Neural crest cell (in vitro differentiated cells): Measurements from ENCODE around the gene IFT122. TPM values are rescaled to one million over a fixed set of nuclear protein-coding genes. Genes with fewer than 3 reads are reported as not detected.

ENCODE experiments used
- DNase-seq: peaks from one replicate; pipeline ENCODE4 v3.0.0; 2021; ENCODE audit warnings: low read depth, mixed read lengths, low spot score
- H3K27ac Mint-ChIP-seq: one replicate; pipeline ENCODE4 v1.8.0; 2021; ENCODE audit warnings: mild to moderate bottlenecking, mixed read lengths; ENCODE audit not compliant: unreplicated experiment
- H3K27me3 Mint-ChIP-seq: 2 replicates; pipeline ENCODE4 v1.8.0; 2021; ENCODE audit warnings: low read depth, mild to moderate bottlenecking, mixed read lengths
- H3K36me3 Mint-ChIP-seq: 2 replicates; pipeline ENCODE4 v1.8.0; 2021; ENCODE audit warnings: low read depth, mild to moderate bottlenecking, mixed read lengths
- H3K4me1 Mint-ChIP-seq: 2 replicates; pipeline ENCODE4 v1.8.0; 2021; ENCODE audit warnings: mixed read lengths
- H3K4me3 Mint-ChIP-seq: one replicate; pipeline ENCODE4 v1.8.0; 2021; ENCODE audit warnings: mild to moderate bottlenecking, mixed read lengths
- H3K9me3 Mint-ChIP-seq: 2 replicates; pipeline ENCODE4 v1.8.0; 2021; ENCODE audit warnings: mixed read lengths
- CTCF ChIP-seq: fragments of 200-600 bp; sonication (generic); conservative IDR thresholded peaks from 2 replicates; pipeline ENCODE4 v1.5.0; 2021; ENCODE audit warnings: antibody characterized with exemption, mild to moderate bottlenecking
- total RNA-seq: library from RNA; stranded (reverse); gene quantifications from 2 replicates; pipeline ENCODE4 v1.2.1, GENCODE V29; 2021

The IFT122 gene
- total RNA-seq, 1 donor from 2014 or later = 44.9 TPM

GRCh38 chr3:129429080-129429451 is 11.0 kb upstream of the IFT122 start:
- TF ChIP-seq CTCF = no peak
- peaks cover 43% of the 10 kb centered on the region for H3K4me1 Mint-ChIP-seq
- DNase-seq = no peak
- H3K4me3 Mint-ChIP-seq = peak overlapping the region; percentile 91
- peaks cover 6% of the 10 kb centered on the region for H3K27me3 Mint-ChIP-seq
- no peaks in the 10 kb centered on the region for H3K9me3 Mint-ChIP-seq
- H3K36me3 Mint-ChIP-seq = peaks cover 12% of the 10 kb centered on the region
- H3K27ac Mint-ChIP-seq = peak overlapping the region; percentile 97

- peaks cover 12% of the 10 kb centered on the region for H3K36me3 Mint-ChIP-seq
- H3K4me3 Mint-ChIP-seq = peak overlapping the region; percentile 20
- H3K9me3 Mint-ChIP-seq = no peaks in the 10 kb centered on the region
- TF ChIP-seq CTCF = no peak
- no peak for DNase-seq
- peaks cover 38% of the 10 kb centered on the region for H3K4me1 Mint-ChIP-seq
- H3K27ac Mint-ChIP-seq = peak overlapping the region; percentile 81
- H3K27me3 Mint-ChIP-seq = peaks cover 6% of the 10 kb centered on the region
These were observed 10.4 kb upstream of the IFT122 start for GRCh38 chr3:129429602-129430001.

GRCh38 chr3:129432036-129432435 is 8.0 kb upstream of the IFT122 start:
- Mint-ChIP-seq H3K4me1 (peaks cover 37% of the 10 kb centered on the region), H3K4me3 (no peak overlapping the region), H3K36me3 (peaks cover 12% of the 10 kb centered on the region), H3K27me3 (peaks cover 6% of the 10 kb centered on the region), H3K27ac (no peak overlapping the region), H3K9me3 (no peaks in the 10 kb centered on the region)
- no peak for DNase-seq
- no peak for TF ChIP-seq CTCF

- H3K27ac Mint-ChIP-seq = no peak overlapping the region
- DNase-seq = no peak
- peaks cover 3% of the 10 kb centered on the region for H3K27me3 Mint-ChIP-seq
- H3K4me1 Mint-ChIP-seq = peaks cover 33% of the 10 kb centered on the region
- H3K36me3 Mint-ChIP-seq = peaks cover 12% of the 10 kb centered on the region
- no peak overlapping the region for H3K4me3 Mint-ChIP-seq
- TF ChIP-seq CTCF = no peak
- no peaks in the 10 kb centered on the region for H3K9me3 Mint-ChIP-seq
These were observed 7.4 kb upstream of the IFT122 start for GRCh38 chr3:129432671-129433070.

- Mint-ChIP-seq H3K9me3 (no peaks in the 10 kb centered on the region), H3K27ac (no peak overlapping the region), H3K4me1 (peaks cover 31% of the 10 kb centered on the region), H3K4me3 (peak overlapping the region; percentile 3), H3K36me3 (peaks cover 12% of the 10 kb centered on the region), H3K27me3 (no peaks in the 10 kb centered on the region)
- no peak for DNase-seq
- TF ChIP-seq CTCF = no peak
These were observed 6.5 kb upstream of the IFT122 start for GRCh38 chr3:129433565-129433964.

GRCh38 chr3:129434140-129434539 is 5.9 kb upstream of the IFT122 start:
- H3K27me3 Mint-ChIP-seq = no peaks in the 10 kb centered on the region
- no peak overlapping the region for H3K4me3 Mint-ChIP-seq
- no peak for DNase-seq
- no peaks in the 10 kb centered on the region for H3K9me3 Mint-ChIP-seq
- peaks cover 9% of the 10 kb centered on the region for H3K36me3 Mint-ChIP-seq
- peaks cover 27% of the 10 kb centered on the region for H3K4me1 Mint-ChIP-seq
- no peak overlapping the region for H3K27ac Mint-ChIP-seq
- TF ChIP-seq CTCF = no peak
